HG03575 (cell line): ENCODE results near the gene NDUFA13.

Experiments used
- ATAC-seq: cut with Tn5 transposase; IDR thresholded peaks from one replicate; pipeline ENCODE4 v1.9.1; 2021; ENCODE audit not compliant: unreplicated experiment, insufficient number of reproducible peaks, low FRiP score; ENCODE audit errors: extremely low read depth

Gene NDUFA13

GRCh38 chr19:19487950-19488874 lies 27.8 kb upstream of the NDUFA13 start:
- no peak for ATAC-seq

GRCh38 chr19:19488875-19489690 lies 26.9 kb upstream of the NDUFA13 start:
- ATAC-seq = no peak

- no peak for ATAC-seq
Measured at GRCh38 chr19:19489804-19490204, 26.2 kb upstream of the NDUFA13 start.

GRCh38 chr19:19490214-19490968 lies 25.6 kb upstream of the NDUFA13 start:
- no peak for ATAC-seq

- no peak for ATAC-seq
Measured at GRCh38 chr19:19491321-19492025, 24.6 kb upstream of the NDUFA13 start.

GRCh38 chr19:19492026-19492610 lies 23.9 kb upstream of the NDUFA13 start:
- no peak for ATAC-seq

- no peak for ATAC-seq
Measured at GRCh38 chr19:19493841-19494546, 22.0 kb upstream of the NDUFA13 start.

GRCh38 chr19:19495614-19496603 lies 20.1 kb upstream of the NDUFA13 start:
- ATAC-seq = no peak

- no peak for ATAC-seq
Measured at GRCh38 chr19:19498255-19498991, 17.6 kb upstream of the NDUFA13 start.

GRCh38 chr19:19499272-19499995 lies 16.6 kb upstream of the NDUFA13 start:
- ATAC-seq = no peak

- ATAC-seq = no peak
Measured at GRCh38 chr19:19500975-19501644, 14.9 kb upstream of the NDUFA13 start.

GRCh38 chr19:19501798-19502197 lies 14.2 kb upstream of the NDUFA13 start:
- no peak for ATAC-seq

GRCh38 chr19:19502281-19502680 lies 13.7 kb upstream of the NDUFA13 start:
- ATAC-seq = no peak

GRCh38 chr19:19502808-19503602 lies 13.0 kb upstream of the NDUFA13 start:
- no peak for ATAC-seq
